Stimulated activated CD4-positive, alpha-beta T cell treated with anti-CD3 and anti-CD28 coated beads, Interleukin-12 subunit alpha, Interleukin-12 subunit beta, amount 100 ng/mL, for 24 hours (primary cell): ENCODE measurements around the gene NEGR1.

ENCODE experiments used
- DNase-seq, 2 experiments: peaks; one replicate each; pipeline ENCODE4 v3.0.0-alpha.2; 2020; ENCODE audit warnings: low read depth in 2 of 2

Gene NEGR1

GRCh38 chr1:72117621-72118020, 164.7 kb downstream of the NEGR1 start:
- no peak for DNase-seq

DNA sequence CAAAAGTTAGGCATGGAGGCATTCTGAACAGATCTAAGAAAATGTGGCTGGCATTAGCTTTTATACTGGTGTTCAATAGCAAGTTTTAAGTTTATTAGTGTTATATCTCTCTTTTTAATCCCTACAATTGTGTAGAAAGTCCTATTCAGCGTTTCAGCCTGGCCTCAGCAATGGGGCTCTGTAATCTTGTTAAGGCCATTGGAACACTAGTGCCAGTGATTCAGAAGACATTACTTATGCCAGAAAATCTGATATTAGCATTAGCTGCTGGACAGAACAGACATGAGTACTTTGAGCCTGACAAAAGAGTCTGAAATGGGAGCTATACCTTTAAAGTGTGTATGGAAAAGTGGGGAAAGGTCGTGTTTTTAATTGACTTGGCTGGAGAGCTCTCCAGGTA, 167.0 kb downstream of the NEGR1 start:
- DNase-seq: no peak

DNA sequence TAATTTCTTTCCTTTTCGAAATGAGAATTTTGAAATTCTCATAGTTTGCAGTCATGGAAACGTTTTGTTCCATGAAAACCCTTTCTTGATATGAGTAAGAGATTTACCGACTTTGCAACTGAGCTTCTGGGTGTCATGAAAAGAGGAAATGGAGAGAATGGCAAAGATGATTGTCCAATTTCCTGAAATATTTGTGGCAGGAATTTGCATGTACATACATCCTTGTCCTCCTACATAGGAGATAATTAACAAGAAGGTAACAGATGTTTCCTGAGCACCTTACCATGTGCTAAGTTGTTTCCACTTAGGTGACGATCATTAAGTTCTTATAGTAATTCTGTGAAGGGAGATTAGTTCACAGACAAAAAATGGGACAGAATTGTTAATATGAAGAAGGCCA, 170.7 kb downstream of the NEGR1 start:
- DNase-seq: no peak

- no peak for DNase-seq
Measured at GRCh38 chr1:72109916-72110315, 172.4 kb downstream of the NEGR1 start.

GRCh38 chr1:72105201-72105600, 177.1 kb downstream of the NEGR1 start:
- DNase-seq: no peak

GRCh38 chr1:72101840-72102632, 180.3 kb downstream of the NEGR1 start:
- DNase-seq: no peak

DNA sequence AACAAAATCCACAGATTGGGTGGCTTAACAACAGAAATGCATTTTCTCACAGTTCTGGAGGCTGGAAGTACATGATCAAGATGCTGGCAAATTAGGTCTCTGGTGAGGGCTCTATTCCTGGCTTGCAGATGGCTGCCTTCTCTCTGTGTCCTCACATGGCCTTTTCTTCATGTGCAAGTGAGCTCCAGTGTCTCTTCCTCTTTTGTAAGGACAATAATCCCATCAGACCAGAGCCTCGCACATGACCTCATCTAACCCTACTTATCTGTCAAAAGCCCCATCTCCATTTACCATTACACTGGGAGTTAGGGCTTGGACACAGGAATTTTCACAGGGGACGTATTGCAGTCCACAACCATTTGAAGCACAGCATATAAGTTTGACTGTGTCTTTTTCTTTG, 181.6 kb downstream of the NEGR1 start:
- no peak for DNase-seq

DNA sequence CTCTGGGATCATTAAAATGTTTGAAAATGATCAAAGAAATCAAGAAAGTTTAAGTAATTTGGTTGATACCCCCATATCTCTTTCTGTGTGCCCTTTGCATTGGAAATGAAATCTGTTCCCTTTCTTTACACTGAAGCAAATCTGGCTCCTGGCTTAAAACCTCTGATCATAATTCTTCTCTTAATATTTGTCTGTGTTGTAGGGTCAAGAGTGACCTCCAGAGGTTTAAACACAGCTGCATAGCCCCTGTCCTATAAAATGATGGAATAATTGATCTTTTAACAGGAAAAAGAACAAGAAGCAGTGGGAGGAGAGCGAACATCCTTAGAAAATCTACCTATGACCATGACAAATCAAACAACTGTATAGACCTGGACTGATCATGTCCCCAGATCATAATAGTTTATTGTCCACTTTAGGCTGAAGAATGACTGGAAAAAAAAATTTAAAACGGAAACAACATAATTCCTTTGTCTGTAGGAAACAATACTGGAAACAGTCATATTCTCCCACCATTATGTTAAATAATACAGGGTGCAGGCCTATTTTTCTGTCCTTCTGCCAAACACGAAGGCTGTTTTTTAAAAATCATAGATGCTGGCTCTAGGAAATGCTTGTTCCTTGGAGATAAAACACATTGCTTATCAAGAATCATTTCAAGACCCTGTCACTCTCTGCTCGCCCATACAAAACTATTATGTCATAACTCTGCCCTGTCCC, 184.3 kb downstream of the NEGR1 start:
- DNase-seq: no peak

DNA sequence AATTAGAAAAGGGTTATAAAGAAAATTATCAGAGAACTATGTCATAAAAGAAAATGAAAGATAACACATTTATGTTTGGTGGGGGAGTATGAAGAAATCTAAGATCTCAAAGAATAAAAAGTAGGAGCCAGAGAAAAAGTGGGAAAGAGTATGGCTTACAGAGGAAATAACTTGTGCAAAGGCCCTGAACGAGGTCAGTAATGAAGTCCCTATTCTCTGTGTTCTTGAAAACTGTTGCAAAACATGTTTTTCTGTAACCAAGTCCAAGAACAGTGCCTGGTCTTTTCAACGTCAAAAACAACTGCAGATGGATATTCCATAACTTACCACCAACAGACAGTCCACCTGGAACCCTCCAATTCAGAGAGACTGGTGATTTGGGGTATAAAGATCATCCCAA, 188.1 kb downstream of the NEGR1 start:
- DNase-seq: no peak

DNA sequence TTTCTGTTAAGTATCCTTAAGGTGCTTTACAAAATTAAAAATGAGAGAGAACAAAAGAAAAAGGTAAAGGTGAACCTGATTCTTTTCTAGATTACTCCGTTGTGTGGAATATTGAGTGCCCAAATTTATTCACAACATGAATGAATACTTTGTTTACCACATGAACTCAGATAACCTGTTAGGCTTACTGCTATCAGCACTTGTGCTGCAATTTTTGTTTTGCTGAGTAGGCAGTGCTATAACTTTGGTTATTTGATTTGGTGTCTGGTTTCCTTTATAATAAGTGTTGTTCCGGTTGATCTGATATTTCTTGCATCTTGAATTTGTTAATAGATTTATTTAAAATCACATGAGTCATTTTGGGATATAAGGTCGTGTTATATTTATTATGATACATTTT, 195.9 kb downstream of the NEGR1 start:
- DNase-seq: no peak

DNA sequence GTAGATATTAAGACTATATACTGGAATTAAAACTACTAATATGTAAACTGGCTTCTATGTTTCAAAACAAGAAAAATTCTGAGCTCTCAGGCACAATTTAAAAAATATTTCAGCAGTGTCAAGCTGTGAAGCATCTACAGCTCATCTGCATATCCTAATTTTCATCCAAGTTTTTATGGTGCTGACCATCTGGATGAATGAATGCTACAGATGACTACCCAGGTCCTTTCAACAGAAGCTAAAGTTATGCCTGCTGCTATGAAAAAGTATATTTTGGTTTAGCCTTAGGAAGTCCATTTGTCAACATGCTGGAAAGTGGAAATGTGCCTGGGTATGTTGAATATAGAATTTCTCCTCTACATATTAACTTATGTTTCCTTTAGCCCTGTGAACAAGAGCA, 206.9 kb downstream of the NEGR1 start:
- no peak for DNase-seq

DNA sequence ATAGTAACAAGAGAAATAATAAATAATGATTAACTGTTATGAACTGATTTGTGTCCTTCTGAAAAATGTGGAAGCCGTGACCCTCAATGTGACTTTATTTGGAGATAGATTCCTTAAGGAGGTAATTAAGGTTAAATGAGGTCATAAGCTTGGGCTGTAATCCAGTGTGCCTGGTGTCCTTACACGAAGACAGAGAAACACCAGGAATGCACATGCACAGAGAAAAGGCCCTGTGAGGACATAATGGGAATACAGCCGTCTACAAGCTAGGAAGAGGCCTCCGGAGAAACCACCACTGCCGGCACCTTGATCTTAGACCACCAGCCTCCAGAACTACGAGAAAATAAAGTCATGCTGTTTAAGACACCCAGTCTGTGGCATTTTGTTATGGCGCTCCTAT, 215.9 kb downstream of the NEGR1 start:
- DNase-seq: no peak

DNA sequence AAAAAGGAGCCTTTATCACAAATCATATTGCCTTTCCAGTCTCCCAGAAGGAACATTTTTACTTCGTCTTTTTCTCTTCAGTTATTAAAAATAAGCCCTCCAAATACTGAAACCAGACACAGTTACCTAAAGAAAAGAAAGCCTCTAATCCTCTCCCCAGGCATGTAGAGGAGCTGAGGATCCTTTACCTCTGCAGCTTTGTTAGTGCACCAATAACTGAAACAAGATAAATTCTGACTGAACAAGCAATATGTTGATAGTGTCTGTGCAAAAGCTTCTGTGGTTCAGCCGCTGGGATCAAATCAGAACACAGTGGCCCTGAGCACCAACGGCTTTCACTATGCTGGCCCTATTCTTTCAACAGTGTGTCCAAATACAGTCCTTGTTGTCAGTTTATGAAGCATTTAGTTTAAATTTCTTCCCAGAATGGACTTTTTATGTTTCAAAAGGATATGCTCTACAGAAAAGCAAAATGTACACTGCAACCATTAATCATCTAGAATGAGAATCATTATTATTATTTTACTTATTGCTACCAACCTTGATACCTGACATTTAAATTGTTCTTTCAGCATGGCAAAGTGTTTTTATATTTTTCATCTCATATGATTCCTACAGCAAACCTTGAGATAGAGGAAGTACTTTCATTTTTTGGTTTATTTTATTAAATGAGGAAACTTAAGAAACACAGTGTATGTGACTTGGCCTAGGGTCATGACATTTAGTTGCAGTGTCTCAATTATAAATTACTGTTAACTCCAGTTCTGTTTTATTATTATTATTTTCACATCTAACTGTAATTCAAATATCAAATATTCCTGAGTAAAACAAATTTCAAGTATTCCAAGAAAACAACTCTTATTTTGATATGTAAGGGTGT, 217.9 kb downstream of the NEGR1 start:
- no peak for DNase-seq

DNA sequence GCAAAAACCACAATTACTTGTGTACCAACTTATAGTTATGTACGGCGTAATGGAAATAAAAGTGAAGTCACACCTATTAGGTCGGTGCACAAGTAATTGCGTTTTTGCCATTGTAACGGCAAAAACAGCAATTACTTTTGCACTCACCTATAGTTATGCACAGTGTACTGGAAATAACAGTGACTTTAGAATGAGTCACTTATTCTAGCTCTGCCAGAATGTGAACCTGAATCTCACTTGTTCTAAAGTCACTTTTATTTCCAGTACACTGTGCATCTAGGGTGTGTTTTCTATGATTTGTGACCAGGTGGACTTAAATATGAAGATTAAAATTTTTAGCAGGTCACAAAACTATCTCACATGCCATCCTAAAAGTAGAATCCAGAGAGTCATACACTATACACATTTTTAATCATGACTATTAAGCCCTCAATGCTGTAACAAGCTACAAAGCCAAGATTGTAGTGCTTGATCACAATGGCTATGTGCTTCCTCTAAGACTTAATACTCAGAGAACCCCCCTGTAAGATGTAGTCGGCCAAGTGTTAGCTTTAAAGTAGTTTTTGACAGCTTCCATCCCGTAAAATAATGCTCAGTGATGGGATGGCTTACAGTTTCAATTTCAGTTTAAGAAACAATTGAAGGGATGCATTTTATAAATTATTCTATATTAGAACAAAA, 218.8 kb downstream of the NEGR1 start:
- no peak for DNase-seq

DNA sequence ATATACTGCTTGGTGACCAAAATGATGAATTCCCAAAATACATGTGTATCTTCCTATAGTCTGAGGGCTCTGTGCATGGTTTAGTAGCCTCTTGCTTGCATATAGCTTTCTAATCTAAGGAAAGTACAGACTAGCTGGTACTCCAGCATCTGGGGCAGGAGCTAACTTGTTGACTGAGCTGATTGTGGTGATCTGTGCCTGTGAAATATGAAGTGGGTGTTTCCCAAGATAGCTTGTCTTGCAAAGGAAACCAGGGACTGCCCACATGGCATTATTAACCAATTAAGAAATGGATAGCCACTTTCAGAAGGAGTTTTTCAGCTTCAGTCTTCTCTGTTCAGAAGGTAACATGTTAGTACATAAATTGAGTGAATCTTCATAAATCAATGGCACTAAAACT, 219.8 kb downstream of the NEGR1 start:
- DNase-seq: no peak

DNA sequence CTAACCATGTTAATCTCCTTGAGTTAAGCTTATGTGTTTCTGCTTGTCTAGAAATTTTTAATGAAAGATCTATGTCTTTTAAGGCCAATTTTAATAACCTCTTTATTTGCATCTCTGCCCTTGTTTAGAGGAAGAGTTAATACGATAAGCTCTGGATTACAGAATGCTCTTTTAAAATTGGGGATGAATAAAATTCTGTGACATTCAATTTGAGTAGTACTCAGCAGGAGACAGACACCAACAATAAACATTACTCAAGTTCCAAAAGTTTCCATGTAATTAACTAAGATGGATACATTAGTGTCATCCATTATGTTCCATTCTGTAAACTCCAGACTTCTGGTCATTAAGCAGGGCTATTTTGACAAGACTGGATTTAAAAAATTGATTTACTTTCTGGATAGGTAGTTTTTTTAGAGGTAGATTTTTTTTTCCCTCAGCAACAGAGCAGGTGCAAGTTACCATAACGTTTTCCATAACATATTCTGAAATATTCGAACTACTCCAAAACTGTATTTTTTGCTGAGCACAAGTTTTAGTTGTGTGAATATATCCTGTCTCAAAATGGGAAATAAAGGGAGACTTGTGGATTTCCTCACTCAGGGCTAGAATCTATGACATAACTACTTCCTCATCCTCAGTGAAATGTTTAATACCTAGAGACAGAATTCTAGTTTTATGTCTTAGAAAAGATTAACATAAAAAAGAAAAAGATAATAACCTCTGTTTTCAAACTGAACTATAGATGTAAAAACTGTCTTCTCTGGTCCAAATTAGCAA, 221.7 kb downstream of the NEGR1 start:
- DNase-seq: no peak

GRCh38 chr1:72056516-72056915, 225.8 kb downstream of the NEGR1 start:
- DNase-seq: no peak

DNA sequence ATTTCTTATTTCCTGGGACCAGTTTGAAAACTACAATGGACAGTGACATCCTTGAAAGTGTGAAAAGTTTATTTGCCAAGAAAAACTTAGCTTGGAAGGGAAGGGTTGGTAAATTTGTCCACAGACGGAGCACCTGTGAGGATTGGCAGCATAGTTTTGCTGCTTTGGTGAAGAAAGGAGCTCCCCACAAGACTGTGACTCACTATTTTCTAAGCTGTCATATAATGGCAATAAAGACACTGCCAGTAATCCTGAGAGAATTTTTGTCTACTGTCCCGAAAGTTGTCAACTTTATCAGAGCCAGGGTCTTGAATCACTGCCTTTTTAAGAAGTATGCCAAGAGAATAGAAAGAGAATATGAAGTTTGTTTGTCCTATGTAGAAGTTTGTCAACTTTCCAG, 230.8 kb downstream of the NEGR1 start:
- no peak for DNase-seq

GRCh38 chr1:72050551-72050950, 231.8 kb downstream of the NEGR1 start:
- DNase-seq: no peak

DNA sequence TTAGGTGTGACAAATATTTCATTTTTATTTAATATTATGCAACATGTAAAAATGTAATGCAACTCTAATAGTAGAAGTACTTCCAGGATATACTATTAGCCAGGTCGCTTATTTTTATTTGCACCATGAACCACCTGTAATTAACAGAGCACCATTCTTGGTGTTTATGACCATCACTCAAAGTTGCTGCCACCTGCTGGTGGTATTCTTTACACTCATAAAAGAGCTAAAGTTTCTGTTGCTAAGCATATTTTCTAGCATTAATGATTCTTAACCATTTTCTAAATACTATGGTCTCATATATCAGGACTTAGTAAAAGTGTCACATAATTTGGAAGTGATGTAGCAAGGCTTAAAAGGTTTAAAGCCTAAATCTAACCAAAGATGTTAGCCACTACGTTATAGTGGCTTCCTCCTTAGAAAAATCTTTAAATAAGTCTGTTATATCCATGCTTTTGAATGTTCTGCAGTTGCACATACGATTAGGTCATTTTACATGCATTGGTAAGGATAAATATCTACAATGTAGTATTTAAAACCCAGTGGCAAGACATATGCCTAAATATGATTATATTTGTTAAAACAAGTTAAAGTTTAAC, 244.5 kb downstream of the NEGR1 start:
- peak in 1 of 2 experiments; percentile 2 for DNase-seq

GRCh38 chr1:72034827-72035226, 247.5 kb downstream of the NEGR1 start:
- no peak for DNase-seq
